CD4-positive, alpha-beta T cell treated with Interleukin-4 for 4 hours (primary cell): ENCODE measurements around the gene SLC44A5.
"Not testable (repeated sequence)": the region's sequence is repeated elsewhere in the genome, so short reads cannot be mapped to it uniquely, and the experiment has no call there.

ENCODE experiments used
- DNase-seq: peaks from one replicate; pipeline ENCODE4 v3.0.0-alpha.2; 2020

SLC44A5 gene

DNA sequence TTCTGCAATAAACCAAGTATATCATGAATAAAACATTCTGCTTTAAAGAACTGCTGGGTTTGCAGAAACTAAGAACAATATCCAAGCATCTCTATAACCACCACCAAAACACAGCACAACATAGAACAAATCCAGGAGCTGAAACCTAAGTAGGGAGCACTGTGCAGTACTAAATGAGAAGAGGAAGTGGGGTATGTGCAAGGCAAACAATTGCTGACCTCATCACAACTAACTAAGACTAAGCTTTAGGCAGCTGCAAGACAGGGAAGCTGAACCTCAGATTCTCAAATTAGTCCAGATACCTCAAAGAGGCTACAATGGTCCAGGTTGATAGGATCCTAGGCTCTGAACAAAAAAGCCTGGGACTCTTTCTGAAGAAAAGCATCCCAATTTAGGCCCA, 172.6 kb downstream of the SLC44A5 start:
- DNase-seq, result no peak

DNA sequence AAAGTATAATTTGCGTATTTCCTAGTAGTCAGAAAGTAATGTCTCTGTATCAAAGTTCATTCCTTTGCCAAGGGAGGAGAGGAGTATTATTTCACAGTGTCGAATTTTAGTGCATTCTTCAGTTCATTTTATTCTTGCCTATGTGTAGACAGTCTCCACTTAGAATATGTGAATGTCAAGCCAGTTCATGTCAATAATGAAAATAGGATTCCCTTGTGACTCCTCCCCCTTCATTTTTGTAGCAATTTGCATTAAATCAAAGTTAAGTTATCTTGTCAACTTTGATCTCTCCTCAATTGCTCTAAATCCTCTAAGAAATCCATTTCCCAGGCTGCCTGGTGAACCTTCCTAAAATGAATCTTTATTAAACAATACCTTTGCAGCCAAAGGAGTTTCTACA, 179.1 kb downstream of the SLC44A5 start:
- no peak for DNase-seq

DNA sequence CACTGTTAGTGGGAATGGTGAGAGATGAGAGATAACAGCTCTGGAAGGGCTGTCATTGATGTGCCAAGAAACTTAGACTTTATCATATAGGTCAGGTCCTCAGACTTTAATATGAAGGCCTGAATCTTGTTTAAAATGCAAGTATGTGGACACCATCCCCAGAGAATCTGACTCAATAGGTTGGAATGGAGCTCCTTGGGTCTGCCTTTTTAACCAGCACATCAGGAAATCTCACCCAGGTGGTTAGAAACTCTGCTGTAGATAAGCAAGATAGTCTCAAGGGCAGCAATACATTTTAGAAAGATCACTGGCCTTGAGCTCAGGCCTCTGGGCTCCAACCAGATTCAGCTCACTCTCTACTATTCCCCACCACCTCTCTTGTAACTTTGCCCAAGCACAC, 180.4 kb downstream of the SLC44A5 start:
- no peak for DNase-seq

DNA sequence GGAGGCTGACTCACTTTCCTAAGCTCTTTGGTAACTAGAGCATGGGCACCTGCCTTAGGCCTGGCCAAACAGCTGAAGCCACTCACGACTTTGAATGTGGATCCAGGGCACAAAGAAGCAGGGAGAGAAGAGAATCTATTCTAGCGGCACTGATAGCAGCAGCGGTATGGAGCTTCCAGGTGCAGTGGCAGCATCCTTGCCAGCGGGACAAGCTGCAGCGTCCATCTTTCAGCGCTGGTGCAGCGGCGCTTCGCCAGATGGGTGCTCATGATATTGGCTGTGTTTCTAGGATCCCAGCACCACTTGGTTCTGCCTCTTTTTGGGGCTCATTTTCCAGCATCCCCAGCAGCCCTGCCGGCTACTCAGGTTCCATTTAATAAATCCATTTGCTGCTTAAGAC, 184.2 kb downstream of the SLC44A5 start:
- no peak for DNase-seq

DNA sequence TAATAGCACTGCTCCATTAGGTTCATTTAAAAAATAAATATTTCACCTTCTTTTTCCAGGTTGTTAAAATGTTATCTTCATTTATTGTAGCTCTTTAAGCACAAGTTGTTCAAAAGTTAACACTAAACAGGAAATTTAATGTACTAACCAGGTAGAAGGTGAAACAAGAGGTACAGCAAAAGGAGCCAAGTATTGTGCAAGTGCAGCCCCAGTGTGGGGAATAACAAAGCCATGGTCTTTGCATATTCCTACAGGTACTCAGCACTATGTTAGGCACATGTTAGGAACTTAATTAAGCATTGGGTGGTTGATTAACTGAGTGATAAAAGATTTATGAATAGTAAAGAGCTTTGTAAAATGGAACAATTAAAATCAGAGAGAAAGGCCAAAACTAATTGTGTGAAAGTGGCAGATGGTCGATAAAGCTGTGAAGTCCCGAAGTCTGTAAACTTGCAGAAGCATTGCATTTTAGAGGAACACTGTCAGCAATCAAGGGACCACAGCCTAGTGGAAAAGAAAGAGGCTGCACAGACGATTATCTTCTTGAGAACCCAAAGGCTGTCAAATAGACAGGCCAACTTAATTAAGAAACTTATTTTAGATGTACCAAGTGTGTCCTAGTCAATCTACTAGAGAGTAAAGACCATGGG, 185.8 kb downstream of the SLC44A5 start:
- no peak for DNase-seq

DNA sequence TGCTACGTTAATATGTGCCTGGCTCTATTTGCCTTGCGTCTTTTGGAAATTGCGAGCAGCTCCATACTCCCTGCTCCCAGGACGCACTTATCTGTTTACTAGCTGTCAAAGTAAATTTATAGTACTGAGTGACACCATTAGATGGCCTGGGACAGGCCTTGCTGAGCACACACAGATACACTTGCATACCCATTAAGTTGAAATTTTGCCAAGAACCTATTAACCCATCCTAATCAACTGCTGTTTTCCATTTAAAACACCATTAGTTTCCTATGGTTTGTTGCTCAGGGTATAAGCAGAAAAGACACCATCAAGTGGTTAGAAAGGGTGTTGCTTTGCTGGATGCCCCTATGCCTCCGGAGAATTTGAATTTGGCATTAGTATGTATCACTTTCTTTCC, 187.3 kb downstream of the SLC44A5 start:
- no peak for DNase-seq

DNA sequence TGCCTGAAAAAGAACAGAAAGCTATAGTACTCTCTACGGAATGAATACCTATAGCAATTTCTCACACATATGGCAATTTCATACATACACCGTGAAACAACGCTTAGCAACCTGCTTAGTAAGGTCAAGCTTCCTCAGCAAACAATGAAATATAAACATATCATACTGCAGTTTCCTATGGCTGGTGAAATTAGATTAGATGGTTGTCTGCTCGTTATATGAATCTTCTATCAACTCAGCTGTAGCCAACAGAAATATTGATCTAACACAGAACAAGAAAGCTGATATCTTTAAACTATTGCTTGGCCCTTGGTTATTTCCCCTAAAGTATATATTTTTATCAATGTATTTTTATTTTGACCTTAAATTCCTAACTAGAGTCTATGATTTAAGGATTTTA, 187.8 kb downstream of the SLC44A5 start:
- DNase-seq, result no peak

DNA sequence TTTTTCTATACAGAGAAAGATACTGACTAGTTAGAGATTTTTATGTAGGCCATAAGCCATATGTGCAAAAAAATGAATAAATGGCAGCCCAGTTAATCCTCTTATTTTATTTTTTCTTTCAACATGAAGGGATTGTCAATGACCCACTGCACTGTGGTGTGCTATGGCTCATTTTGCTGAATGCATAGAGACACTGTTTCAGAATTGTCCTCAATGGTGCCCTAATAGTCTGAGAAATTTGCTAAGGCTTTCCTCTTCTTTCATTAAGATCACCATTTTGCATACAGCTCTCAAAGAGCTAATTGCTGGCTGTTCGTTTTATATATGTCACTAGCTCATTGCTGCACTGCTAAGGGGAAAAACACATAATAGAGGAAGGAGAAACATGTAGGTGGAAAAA, 189.5 kb downstream of the SLC44A5 start:
- DNase-seq, result no peak

DNA sequence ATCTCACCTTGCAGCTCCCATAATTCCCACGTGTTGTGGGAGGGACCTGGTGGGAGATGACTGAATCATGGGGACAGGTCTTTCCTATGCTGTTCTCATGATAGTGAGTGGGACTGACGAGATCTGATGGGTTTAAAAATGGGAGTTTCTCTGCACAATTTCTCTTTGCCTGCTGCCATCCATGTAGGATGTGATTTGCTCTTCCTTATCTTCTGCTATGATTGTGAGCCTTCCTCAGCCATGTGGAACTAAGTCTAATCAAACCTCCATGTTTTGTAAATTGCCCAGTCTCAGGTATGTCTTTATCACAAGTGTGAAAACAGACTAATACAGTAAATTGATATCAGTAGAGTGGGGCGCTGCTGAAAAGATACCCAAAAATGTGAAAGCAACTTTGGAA, 195.7 kb downstream of the SLC44A5 start:
- no peak for DNase-seq

DNA sequence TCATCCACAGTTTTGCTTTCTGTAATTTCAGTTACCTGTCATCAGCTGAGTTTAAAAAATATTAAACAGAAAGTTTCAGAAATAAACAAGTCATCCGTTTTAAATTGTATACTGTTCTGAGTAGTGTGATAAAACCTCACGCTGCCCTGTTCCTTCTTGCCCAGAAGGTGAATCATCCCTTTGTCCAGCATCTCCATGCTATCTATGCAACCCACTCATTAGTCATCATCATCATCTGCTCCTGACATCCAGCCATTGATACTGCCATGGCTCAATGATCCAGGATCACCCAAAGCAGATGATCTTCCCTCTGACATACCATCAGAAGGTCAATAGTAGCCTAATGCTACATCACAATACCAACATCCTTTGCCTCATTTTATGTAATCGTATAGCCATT, 198.3 kb downstream of the SLC44A5 start:
- DNase-seq, result no peak

DNA sequence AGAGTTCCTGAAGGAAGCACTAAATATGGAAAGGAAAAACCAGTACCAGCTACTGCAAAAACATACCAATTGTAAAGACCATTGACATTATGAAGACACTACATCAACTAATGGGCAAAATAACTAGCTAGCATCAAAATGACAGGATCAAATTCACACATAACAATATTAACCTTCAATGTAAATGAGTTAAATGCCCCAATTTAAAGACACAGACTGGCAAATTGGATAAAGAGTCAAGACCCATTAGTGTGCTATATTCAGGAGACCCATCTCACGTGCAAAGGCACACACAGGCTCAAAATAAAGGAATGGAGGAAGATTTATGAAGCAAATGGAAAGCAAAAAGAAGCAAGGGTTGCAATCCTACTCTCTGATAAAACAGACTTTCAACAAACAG, 206.2 kb downstream of the SLC44A5 start:
- not testable (repeated sequence) for DNase-seq

DNA sequence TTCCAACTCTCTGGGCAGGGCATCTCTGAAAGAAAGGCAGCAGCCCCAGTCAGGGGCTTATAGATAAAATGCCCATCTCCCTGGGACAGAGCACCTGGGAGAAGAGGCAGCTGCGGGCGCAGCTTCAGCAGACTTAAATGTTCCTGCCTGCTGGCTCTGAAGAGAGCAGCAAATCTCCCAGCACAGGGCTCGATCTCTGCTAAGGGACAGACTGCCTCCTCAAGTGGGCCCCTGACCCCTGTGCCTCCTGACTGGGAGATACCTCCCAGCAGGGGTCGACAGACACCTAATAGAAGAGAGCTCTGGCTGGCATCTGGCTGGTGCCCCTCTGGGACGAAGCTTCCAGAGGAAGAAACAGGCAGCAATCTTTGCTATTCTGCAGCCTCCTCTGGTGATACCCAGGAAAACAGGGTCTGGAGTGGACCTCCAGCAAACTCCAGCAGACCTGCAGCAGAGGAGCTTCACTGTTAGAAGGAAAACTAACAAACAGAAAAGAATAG, 207.7 kb downstream of the SLC44A5 start:
- DNase-seq, result not testable (repeated sequence)

DNA sequence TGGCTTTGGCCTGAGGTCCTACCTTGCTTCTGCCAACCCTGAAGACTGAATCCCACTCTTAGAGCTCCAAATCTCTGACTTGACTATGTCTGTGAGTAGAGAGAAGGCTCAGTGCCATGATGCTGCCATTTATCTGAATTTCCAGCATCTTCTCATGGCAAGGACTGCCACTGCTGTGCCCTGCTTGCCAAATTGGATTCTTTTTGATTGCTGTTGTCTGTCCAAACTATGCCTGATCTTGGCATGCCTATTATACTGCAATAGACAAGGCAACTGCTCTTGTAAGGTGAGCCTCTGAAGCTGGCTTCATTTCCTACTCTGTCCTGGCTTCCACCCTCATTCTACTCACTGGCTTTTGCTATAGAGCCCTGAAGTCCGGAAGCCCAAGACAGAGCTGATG, 210.2 kb downstream of the SLC44A5 start:
- DNase-seq, result no peak

DNA sequence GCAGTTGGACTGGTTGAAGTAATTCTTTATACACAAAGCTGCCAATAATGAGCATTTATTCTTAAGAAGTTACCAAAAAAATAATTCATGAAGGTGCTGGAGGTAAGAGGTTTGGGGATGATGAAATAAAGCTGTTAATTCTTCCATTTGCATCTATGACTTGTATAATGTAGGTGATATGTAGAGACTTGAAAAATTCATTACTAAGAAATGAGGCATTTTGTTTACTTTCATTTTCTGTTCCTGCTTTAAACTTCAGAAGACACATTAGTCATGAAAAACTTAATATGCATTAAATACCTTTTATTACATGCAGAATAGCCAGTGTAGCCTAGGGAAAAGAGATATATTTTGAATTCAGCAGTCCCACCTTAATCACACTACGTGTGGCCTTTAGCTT, 214.2 kb downstream of the SLC44A5 start:
- DNase-seq, result no peak

DNA sequence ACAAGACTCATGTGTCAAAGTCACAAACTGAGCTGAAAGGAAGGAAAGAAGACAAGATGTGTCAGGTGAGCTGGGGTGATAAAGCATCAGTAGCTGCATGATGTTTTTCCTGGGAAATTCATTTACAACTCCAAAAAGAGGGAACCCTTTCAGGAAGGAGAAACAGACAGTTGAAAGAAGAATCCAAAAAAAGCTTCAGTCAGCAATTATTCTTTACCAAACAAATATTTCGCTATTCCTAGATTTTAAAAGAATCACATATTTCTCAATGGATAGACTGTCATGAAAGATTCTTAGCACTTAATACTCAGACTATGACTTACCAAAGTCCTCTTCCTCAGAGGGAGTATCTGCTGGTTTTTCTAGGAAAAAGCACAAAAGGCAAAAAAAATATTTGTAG, 214.7 kb downstream of the SLC44A5 start:
- no peak for DNase-seq

DNA sequence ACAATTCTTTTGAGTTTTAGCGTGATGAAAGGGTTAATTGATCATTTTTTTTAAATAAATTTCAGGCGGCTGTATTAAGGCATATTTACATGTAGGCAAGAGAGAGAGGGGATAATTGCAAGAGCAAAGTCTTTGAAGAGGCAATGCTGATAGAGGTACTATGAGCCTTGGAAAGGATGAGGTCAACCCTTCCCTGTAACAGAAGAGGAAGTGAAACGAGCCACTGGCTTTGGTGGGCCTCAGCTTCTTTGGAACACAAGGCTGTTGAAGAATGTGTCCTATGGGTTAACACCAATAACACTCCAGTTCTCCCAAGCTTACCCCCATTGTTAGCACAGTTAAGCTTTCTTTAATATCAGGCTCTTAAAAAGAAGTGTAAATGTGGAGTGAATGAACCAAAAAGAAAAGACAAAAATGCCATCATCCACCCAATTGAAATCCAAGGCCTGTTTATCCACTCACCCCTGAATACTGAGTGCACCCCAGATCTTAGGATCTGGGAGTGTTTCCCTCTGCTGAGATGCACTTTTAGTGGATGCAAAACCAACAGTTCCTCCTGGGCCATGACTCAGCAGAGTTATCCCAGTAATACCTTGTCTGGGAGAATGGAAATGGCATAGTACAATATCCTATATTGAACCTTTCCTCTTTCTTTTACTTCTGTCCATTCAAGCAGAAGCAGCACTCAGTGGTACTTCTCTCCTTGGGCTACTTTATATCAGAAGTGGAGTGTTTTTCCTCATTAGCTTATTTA, 216.4 kb downstream of the SLC44A5 start:
- no peak for DNase-seq

DNA sequence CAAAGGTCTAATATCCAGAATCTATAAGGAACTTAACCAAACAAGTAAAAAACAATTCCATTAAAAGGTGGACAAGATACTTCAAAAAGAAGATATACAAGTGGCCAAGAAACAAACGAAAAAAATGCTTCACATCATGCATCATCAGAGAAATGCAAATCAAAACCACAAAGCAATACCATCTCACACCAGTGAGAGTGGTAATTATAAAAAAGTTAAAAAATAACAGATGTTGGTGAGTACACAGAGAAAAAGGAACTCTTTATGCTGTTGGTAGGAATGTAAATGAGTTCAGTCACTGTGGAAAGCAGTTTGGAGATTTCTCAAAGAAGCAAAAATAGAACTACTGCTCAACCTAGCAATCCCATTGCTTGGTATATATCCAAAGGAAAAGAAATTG, 218.6 kb downstream of the SLC44A5 start:
- no peak for DNase-seq

DNA sequence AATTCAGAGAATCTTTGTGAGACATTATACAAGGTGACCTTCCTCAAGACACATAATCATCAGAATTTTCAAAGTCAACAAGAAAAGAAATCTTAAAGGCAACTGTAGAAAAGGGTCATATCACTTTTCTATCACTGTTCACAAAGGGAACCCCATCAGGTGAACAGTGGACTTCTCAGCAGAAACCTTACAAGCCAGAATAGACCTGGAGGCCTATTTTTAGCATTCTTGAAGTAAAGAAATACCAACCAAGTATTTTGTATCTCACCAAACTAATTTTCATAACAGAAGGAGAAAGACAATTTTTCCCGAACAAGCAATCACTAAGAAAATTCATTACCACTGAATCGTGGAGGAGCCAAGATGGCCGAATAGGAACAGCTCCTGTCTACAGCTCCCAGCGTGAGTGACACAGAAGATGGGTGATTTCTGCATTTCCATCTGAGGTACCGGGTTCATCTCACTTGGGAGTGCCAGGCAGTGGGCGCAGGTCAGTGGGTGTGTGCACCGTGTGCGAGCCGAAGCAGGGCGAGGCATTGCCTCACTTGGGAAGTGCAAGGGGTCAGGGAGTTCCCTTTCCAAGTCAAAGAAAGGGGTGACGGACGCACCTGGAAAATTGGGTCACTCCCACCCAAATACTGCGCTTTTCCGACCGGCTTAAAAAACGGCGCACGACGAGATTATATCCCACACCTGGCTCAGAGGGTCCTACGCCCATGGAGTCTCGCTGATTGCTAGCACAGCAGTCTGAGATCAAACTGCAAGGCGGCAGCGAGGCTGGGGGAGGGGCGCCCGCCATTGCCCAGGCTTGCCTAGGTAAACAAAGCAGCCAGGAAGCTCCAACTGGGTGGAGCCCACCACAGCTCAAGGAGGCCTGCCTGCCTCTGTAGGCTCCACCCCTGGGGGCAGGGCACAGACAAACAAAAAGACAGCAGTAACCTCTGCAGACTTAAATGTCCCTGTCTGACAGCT, 235.2 kb downstream of the SLC44A5 start:
- DNase-seq, result not testable (repeated sequence)

DNA sequence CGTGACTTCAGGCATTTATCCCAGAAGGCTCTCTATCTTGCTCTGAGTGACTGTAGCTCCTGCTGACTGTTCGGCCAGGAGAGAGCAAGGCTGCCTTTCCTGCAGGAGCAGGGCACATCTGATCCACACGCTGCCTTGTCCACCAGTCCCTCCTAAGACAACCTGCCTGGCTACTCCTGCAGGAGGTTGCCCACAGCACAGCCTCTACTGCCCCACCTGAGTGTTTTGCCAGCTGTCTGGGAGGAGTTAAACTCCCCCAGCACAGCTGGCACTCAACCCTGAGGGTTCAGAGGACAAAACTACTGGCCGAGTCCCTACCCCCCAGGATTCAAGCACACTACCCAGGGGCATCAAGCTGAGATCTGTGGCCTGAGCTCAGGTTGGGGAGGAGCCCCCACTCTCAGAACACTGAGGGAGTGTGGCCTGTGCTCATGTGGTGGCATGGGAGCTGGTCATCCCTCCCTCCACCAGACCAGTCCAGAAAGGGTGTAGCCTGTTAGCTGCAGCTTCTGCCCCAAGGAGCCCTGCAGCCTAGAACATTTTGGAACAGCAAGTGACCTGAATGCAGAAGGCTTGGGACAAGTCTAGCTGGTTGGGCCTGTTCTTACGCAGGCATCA, 237.3 kb downstream of the SLC44A5 start:
- no peak for DNase-seq

DNA sequence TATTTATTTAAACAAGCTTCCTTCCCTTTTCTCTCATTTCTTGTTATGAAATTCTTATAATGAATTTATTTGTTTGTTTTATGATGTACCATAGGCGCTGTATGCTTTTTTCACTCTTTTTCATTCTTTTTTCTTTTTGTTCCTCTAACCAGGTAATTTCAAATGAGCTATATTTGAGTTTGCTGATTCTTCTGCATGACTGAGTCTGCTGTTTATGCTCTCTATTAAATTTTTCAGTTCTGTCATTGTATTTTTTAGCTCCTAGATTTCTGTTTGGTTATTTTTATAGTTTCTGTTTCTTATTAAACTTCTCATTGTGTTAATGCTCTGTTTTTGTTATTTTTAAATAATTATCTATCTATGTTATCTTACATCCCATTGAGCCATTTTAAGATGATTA, 244.3 kb downstream of the SLC44A5 start:
- DNase-seq, result no peak

DNA sequence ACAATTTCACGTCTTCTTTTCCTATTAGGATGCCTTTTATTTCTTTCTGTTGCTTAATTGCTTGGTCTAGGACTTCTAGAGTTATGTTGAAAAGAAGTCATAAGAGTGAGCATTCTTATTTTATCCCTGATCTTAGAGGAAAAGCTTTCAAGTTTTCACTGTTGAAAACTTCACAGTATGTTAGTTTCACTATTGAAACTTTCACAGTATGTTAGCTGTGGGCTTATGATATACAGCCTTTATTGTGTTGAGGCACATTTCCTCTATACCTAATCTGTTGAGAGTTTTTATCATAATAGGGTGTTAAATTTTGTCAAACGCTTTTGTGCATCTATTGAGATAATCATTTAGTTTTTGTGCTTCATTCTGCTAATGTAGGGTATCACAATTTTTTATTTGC, 249.7 kb downstream of the SLC44A5 start:
- no peak for DNase-seq

DNA sequence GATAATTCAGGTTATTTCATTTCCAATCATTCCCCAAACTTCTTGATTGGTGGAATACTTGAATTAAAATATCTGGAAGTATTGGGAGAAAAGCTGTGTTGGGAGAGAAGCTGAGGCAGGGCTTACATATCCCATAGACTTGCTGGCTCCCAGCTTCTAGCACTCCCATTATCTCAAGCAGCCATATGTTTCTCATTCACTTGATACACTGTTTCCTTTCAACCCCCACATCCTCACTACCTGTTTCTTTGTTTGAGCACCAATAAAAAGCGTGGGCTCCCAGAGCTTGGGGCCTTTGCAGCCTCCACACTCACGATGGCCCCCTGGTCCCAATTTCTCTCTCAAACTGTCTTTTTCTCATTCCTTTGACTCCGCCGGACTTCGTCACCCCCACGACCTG, 256.6 kb downstream of the SLC44A5 start:
- DNase-seq, result not testable (repeated sequence)

DNA sequence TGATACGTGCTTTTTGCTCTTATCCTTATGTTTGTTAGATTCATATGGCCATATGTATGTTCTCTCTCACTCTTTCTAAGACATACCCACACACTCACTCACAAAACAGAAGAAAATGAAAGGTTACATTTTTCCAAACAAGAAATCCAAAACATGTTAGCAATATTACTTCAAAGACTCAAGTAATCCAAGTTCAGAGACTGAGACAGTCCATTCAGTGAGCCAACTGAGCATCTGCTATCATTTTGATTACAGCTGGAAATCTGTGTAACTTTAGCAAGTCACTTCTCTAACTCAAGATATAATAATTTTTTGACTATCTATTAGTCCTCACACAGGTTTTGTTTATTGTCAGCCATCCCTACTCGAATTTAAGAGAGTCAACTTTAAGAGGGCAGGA, 257.9 kb downstream of the SLC44A5 start:
- DNase-seq, result no peak
